ENCODE data around the gene SLC23A1. TPM values are rescaled to one million over a fixed set of nuclear protein-coding genes. Genes with fewer than 3 reads are reported as not detected.

The SLC23A1 gene
- total and polyA plus RNA-seq, 2 of the 13 experiments (the other 11 are each of a cell fraction or from before 2014, with no cell fraction given), result 6.0 to 6.6 TPM

GRCh38 chr5:139379626-139380449, 3.3 kb downstream of the SLC23A1 start:
- Histone ChIP-seq H3K9me3 (ENCODE audit: low read length) (no peaks in the 10 kb centered on the region), H3K27me3 (ENCODE audit: control insufficient read depth in 1 of 2, insufficient read depth in 2 of 2, low read length in 2 of 2) (no peaks in the 10 kb centered on the region; a peak in 1 of 5 replicates), H3K27ac (ENCODE audit: extremely low read length, insufficient read depth, low read length) (no peak overlapping the region), H3K36me3 (replicated peaks in 1 of 2; ENCODE audit: control insufficient read depth in 1 of 2, insufficient read depth in 2 of 2, low read length in 2 of 2) (peaks cover 0 to 5% of the 10 kb centered on the region in 2 experiments; a peak in 2 of 5 replicates), H2AFZ (ENCODE audit: low read length) (no peak overlapping the region), H3K9ac (ENCODE audit: insufficient read depth, low read depth, low read length) (no peak overlapping the region), H4K20me1 (ENCODE audit: insufficient read depth, low read length) (no peaks in the 10 kb centered on the region), H3K79me2 (ENCODE audit: insufficient read depth, low read length) (peaks cover 16% of the 10 kb centered on the region), H3K4me2 (ENCODE audit: low read depth, low read length) (no peak overlapping the region), H3K4me1 (ENCODE audit: insufficient read depth, low read length) (peaks cover 36% of the 10 kb centered on the region), H3K4me3 (replicated peaks in 1 of 3; ENCODE audit: insufficient read depth in 1 of 3, low read depth in 2 of 3, low read length in 3 of 3) (no peak overlapping the region; a peak in 1 of 6 replicates)
- in situ Hi-C loops (cut with HindIII; ENCODE audit: extremely low pct_ligation_motif_present, low pct_unique_long_range_greater_than_20kb) (no loop called here), intact Hi-C loops (cut with micrococcal nuclease; ENCODE audit: unreplicated experiment) (no loop called here)
- ChIA-PET POLR2A (no interaction called here), CTCF (ENCODE audit: low intra/inter-chr PET ratio, low total read pairs) (no interaction called here)
- TF ChIP-seq HOMEZ (CRISPR knock-in tag; IDR thresholded peaks at IDR 0.05; ENCODE audit: low read depth) (no peak), ZFP36 (IDR thresholded peaks at IDR 0.05; ENCODE audit: borderline replicate concordance, low read depth, low read length, partially characterized antibody) (peak; percentile 95), E2F5 (CRISPR knock-in tag; conservative IDR thresholded peaks at IDR 0.05) (no peak), DR1 (CRISPR knock-in tag; IDR thresholded peaks at IDR 0.05) (no peak), ZFP37 (CRISPR knock-in tag; IDR thresholded peaks at IDR 0.05; ENCODE audit: borderline replicate concordance) (no peak), KLF15 (CRISPR knock-in tag; IDR thresholded peaks at IDR 0.05; ENCODE audit: borderline replicate concordance) (no peak), ZMYM3 (CRISPR knock-in tag; IDR thresholded peaks at IDR 0.05) (peak; percentile 81), ZNF556 (CRISPR knock-in tag; IDR thresholded peaks at IDR 0.05; ENCODE audit: borderline replicate concordance) (no peak), ZNF687 (CRISPR knock-in tag; IDR thresholded peaks at IDR 0.05) (0 out of 2 replicates have a peak, but pooled peaks have one; percentile 11), ZFP36L2 (CRISPR knock-in tag; IDR thresholded peaks at IDR 0.05) (no peak)
- DNase-seq (ENCODE audit: low spot score) (no peak), FAIRE-seq (no peak), ATAC-seq (no peak)
- WGBS (ENCODE audit: low lambda C conversion rate), result 92% methylated on average over 8 of the region's 15 CpGs
- no TSS peak for BruUV-seq (replicated peaks)

Data from HepG2 (cell line).